Osteoblast (primary cell): Measurements from ENCODE around the gene UNC45B. TPM values are rescaled to one million over a fixed set of nuclear protein-coding genes. Genes with fewer than 3 reads are reported as not detected.

Source experiments
- DNase-seq: peaks from one replicate; pipeline ENCODE4 v3.0.0; 2011; ENCODE audit warnings: low spot score, mixed read lengths; ENCODE audit not compliant: insufficient read length; ENCODE audit errors: missing footprints
- H2AFZ ChIP-seq: 2 replicates; pipeline ENCODE4 v1.6.0; 2011; ENCODE audit warnings: mild to moderate bottlenecking, low read length
- H3K27ac ChIP-seq: 2 replicates; pipeline ENCODE4 v1.5.1; 2011; ENCODE audit warnings: mild to moderate bottlenecking, low read depth, low read length, moderate library complexity
- H3K27me3 ChIP-seq: 2 replicates; pipeline ENCODE4 v1.6.0; 2012; ENCODE audit warnings: mild to moderate bottlenecking, control low read depth, inconsistent platforms, low read length, moderate library complexity; ENCODE audit not compliant: insufficient read depth
- H3K36me3 ChIP-seq: 2 replicates; pipeline ENCODE4 v1.5.1; 2011; ENCODE audit warnings: mild to moderate bottlenecking, low read length, control low read depth, moderate library complexity; ENCODE audit not compliant: insufficient read depth
- H3K4me1 ChIP-seq: 2 replicates; pipeline ENCODE4 v1.5.1; 2011; ENCODE audit warnings: mild to moderate bottlenecking, low read length, control low read depth, moderate library complexity; ENCODE audit not compliant: insufficient read depth
- H3K4me2 ChIP-seq: 2 replicates; pipeline ENCODE4 v1.6.0; 2011; ENCODE audit warnings: mild to moderate bottlenecking, low read length; ENCODE audit not compliant: insufficient read depth
- H3K4me3 ChIP-seq: fragments of 200-600 bp; sonication (generic); 3 replicates; pipeline ENCODE4 v1.5.1; 2012; ENCODE audit warnings: mild to moderate bottlenecking, low read length, inconsistent platforms; ENCODE audit not compliant: insufficient read depth
- H3K79me2 ChIP-seq: 2 replicates; pipeline ENCODE4 v1.6.0; 2012; ENCODE audit warnings: mild to moderate bottlenecking, low read length, control low read depth, inconsistent platforms; ENCODE audit not compliant: insufficient read depth
- H3K9me3 ChIP-seq: 2 replicates; pipeline ENCODE4 v1.5.1; 2011; ENCODE audit warnings: low read depth, low read length, control low read depth
- H4K20me1 ChIP-seq: 2 replicates; pipeline ENCODE4 v1.6.0; 2012; ENCODE audit warnings: mild to moderate bottlenecking, low read length, control low read depth; ENCODE audit not compliant: insufficient read depth
- CTCF ChIP-seq: IDR thresholded peaks from 2 replicates; pipeline ENCODE4 v1.5.1; 2011; ENCODE audit warnings: mild to moderate bottlenecking, low read depth, low read length, moderate library complexity; ENCODE audit errors: extremely low read depth
- total RNA-seq: library from RNA; depleted of rRNA; stranded (reverse); fragments of >200 nt; gene quantifications from 2 replicates; pipeline ENCODE4 v1.2.3, GENCODE V29; 2012

The UNC45B gene
- total RNA-seq, 1 donor: not detected

DNA sequence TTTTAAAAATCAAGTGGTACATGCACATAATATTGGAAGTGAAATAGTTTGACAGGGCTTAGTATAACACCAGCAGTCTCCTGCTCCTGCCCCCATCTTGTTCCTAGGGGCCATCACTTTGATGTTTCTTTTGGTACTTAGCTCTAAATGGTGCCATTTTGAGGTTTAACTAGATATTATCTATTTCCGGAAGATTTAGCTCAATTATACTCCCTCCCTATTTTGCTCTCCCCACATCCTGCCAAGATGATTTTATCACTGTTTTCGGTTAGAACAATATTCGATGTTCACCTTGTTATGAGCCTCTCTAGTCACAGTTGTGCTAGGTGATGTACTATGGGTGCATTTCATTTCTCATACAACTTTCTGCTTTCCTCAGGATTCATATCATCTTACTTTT, 66.6 kb downstream of the UNC45B start:
- Histone ChIP-seq H3K79me2 (no peaks in the 10 kb centered on the region), H4K20me1 (no peaks in the 10 kb centered on the region), H3K27ac (no peak overlapping the region), H3K9me3 (no peaks in the 10 kb centered on the region), H3K4me3 (no peak overlapping the region), H2AFZ (no peak overlapping the region), H3K36me3 (no peaks in the 10 kb centered on the region), H3K4me1 (no peaks in the 10 kb centered on the region), H3K4me2 (no peak overlapping the region), H3K27me3 (no peaks in the 10 kb centered on the region)
- DNase-seq: no peak
- no peak for TF ChIP-seq CTCF

DNA sequence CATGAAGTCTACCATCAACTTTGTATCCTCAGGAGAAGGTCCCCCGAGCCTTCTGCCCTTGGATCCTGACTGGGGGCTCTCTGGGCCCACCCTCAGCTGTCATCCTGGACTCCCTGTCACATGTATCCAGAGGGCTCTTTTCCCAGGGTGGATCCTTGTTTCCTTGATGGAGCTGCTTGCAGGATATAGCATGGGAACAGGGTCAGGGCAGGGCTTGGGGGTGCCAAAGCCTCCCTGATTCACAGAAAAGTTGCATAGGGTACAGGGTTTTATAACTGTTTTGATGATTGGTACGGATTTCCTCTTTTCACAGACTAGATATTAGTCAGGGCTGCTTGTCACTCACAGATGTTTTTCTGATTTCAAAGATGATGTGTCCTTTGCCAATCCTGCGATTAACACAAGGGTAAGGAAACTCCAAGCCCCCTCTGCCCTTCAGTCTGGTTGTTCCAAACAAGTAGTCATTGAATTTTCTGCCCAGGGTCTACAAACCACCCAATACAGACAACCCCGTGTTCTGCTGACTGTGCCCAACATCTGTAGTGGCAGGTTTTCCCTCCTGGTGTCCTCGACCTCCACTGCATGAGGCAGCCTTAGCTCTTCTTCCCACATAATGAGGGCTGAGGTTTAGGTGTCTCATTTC, 67.1 kb downstream of the UNC45B start:
- Histone ChIP-seq H3K36me3 (no peaks in the 10 kb centered on the region), H3K27ac (no peak overlapping the region), H3K9me3 (no peaks in the 10 kb centered on the region), H3K4me1 (no peaks in the 10 kb centered on the region), H3K4me3 (no peak overlapping the region), H3K27me3 (no peaks in the 10 kb centered on the region), H2AFZ (no peak overlapping the region), H3K4me2 (no peak overlapping the region), H4K20me1 (no peaks in the 10 kb centered on the region), H3K79me2 (no peaks in the 10 kb centered on the region)
- no peak for TF ChIP-seq CTCF
- DNase-seq: no peak

GRCh38 chr17:35217107-35217506, 69.5 kb downstream of the UNC45B start:
- no peaks in the 10 kb centered on the region for H3K9me3 ChIP-seq
- no peaks in the 10 kb centered on the region for H4K20me1 ChIP-seq
- no peak overlapping the region for H2AFZ ChIP-seq
- no peaks in the 10 kb centered on the region for H3K27me3 ChIP-seq
- no peak overlapping the region for H3K27ac ChIP-seq
- H3K36me3 ChIP-seq: no peaks in the 10 kb centered on the region
- H3K4me2 ChIP-seq: no peak overlapping the region
- H3K79me2 ChIP-seq: no peaks in the 10 kb centered on the region
- no peak for DNase-seq
- H3K4me3 ChIP-seq: no peak overlapping the region
- TF ChIP-seq CTCF: no peak
- no peaks in the 10 kb centered on the region for H3K4me1 ChIP-seq

DNA sequence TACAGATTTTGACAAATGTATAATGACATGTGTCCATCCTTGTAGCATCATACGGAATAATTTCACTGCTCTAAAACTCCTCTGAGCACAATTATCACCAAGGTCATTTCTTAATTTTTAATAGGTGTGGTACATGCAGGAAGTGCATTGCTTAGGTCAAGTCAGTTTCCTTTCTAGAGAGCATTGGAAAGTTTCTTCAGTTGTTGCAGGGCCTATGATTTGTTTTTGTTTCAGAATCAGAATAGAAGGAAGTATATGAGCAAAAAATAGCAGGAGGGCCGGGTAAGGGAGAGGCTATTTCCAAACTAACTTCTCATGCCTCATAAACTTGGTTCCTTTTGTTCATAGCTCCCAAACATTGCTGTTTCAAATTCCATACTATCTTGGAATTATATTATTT, 71.3 kb downstream of the UNC45B start:
- no peaks in the 10 kb centered on the region for H3K36me3 ChIP-seq
- H2AFZ ChIP-seq: no peak overlapping the region
- H3K27me3 ChIP-seq: no peaks in the 10 kb centered on the region
- H3K4me3 ChIP-seq: no peak overlapping the region
- no peaks in the 10 kb centered on the region for H3K4me1 ChIP-seq
- no peak overlapping the region for H3K27ac ChIP-seq
- no peaks in the 10 kb centered on the region for H3K9me3 ChIP-seq
- TF ChIP-seq CTCF: no peak
- H3K4me2 ChIP-seq: no peak overlapping the region
- H4K20me1 ChIP-seq: no peaks in the 10 kb centered on the region
- H3K79me2 ChIP-seq: no peaks in the 10 kb centered on the region
- no peak for DNase-seq
